Measurements from ENCODE around the gene SARDH. TPM values are rescaled to one million over a fixed set of nuclear protein-coding genes. Genes with fewer than 3 reads are reported as not detected.

The SARDH gene
- total RNA-seq, 4 donors from 2014 or later = 0.26 to 0.57 TPM; not detected in 2

GRCh38 chr9:133674091-133674490, 64.1 kb downstream of the SARDH start:
- Histone ChIP-seq H3K27me3 (no peaks in the 10 kb centered on the region), H3K36me3 (no peaks in the 10 kb centered on the region), H3K27ac (no peak overlapping the region), H3K4me1 (no peaks in the 10 kb centered on the region), H3K4me3 (no peak overlapping the region), H3K9me3 (no peaks in the 10 kb centered on the region)
- 87% methylated on average over 3 to 13 of the region's 14 CpGs for whole genome bisulfite sequencing, 2 donors
- no peak for DNase-seq
- TF ChIP-seq CTCF (IDR thresholded peaks at IDR 0.05) = no peak
- no peak for TF ChIP-seq POLR2A (IDR thresholded peaks at IDR 0.05)
- intact Hi-C loops (cut with DNase I) = no loop called here

- intact Hi-C loops (cut with DNase I) = no loop called here
- Histone ChIP-seq H3K4me1 (no peaks in the 10 kb centered on the region), H3K27ac (no peak overlapping the region), H3K27me3 (no peaks in the 10 kb centered on the region), H3K4me3 (no peak overlapping the region), H3K9me3 (no peaks in the 10 kb centered on the region), H3K36me3 (no peaks in the 10 kb centered on the region)
- WGBS, 2 donors = 67 to 91% methylated on average over 5 to 9 of the region's 9 CpGs
- TF ChIP-seq CTCF (IDR thresholded peaks at IDR 0.05) (no peak), POLR2A (IDR thresholded peaks at IDR 0.05) (no peak)
- DNase-seq = no peak
These were observed 64.9 kb downstream of the SARDH start for GRCh38 chr9:133673258-133673655.

- no peak for DNase-seq
- Histone ChIP-seq H3K27me3 (no peaks in the 10 kb centered on the region), H3K27ac (no peak overlapping the region), H3K4me1 (no peaks in the 10 kb centered on the region), H3K36me3 (no peaks in the 10 kb centered on the region), H3K9me3 (no peaks in the 10 kb centered on the region), H3K4me3 (no peak overlapping the region)
- intact Hi-C loops (cut with DNase I) = no loop called here
- WGBS, 2 donors = 91% methylated on average over 14 of the region's 31 CpGs; no CpG with 5 or more reads in 1 of the 2 donors
- TF ChIP-seq CTCF (IDR thresholded peaks at IDR 0.05) = no peak
- no peak for TF ChIP-seq POLR2A (IDR thresholded peaks at IDR 0.05)
These were observed 65.5 kb downstream of the SARDH start for GRCh38 chr9:133672503-133673257.

GRCh38 chr9:133671371-133671770, 66.8 kb downstream of the SARDH start:
- Histone ChIP-seq H3K36me3 (no peaks in the 10 kb centered on the region), H3K27me3 (no peaks in the 10 kb centered on the region), H3K4me3 (no peak overlapping the region), H3K4me1 (no peaks in the 10 kb centered on the region), H3K9me3 (no peaks in the 10 kb centered on the region), H3K27ac (no peak overlapping the region)
- WGBS, 2 donors = 69 to 92% methylated on average over 5 to 8 of the region's 21 CpGs
- intact Hi-C loops (cut with DNase I) = no loop called here
- TF ChIP-seq CTCF (IDR thresholded peaks at IDR 0.05) = no peak
- no peak for TF ChIP-seq POLR2A (IDR thresholded peaks at IDR 0.05)
- no peak for DNase-seq

GRCh38 chr9:133670466-133670865, 67.7 kb downstream of the SARDH start:
- 87% methylated on average over 6 of the region's 17 CpGs; no CpG with 5 or more reads in 1 of the 2 donors for WGBS, 2 donors
- Histone ChIP-seq H3K4me1 (no peaks in the 10 kb centered on the region), H3K27me3 (no peaks in the 10 kb centered on the region), H3K9me3 (no peaks in the 10 kb centered on the region), H3K27ac (no peak overlapping the region), H3K4me3 (no peak overlapping the region), H3K36me3 (no peaks in the 10 kb centered on the region)
- intact Hi-C loops (cut with DNase I) = no loop called here
- TF ChIP-seq POLR2A (IDR thresholded peaks at IDR 0.05) = no peak
- no peak for TF ChIP-seq CTCF (IDR thresholded peaks at IDR 0.05)
- DNase-seq = no peak

Data from esophagus squamous epithelium (tissue), 5 donors.